Adipocyte (in vitro differentiated cells): ENCODE measurements around the gene MTX1.
"Not testable (repeated sequence)": the region's sequence is repeated elsewhere in the genome, so short reads cannot be mapped to it uniquely, and the experiment has no call there.

Source experiments
- DNase-seq: peaks from one replicate; pipeline ENCODE4 v3.0.0-alpha.2; 2015; ENCODE audit warnings: low read depth
- H3K27me3 ChIP-seq: replicated peaks from 2 replicates; pipeline ENCODE4 v1.7.0; 2013; ENCODE audit warnings: mild to moderate bottlenecking, low read length, moderate library complexity; ENCODE audit not compliant: control insufficient read depth, insufficient read depth
- H3K36me3 ChIP-seq: 2 replicates; pipeline ENCODE4 v1.7.0; 2013; ENCODE audit warnings: low read length, mild to moderate bottlenecking, moderate library complexity; ENCODE audit not compliant: control insufficient read depth, insufficient read depth, severe bottlenecking
- H3K4me1 ChIP-seq: 2 replicates; pipeline ENCODE4 v1.7.0; 2013; ENCODE audit warnings: mild to moderate bottlenecking, low read length, moderate library complexity; ENCODE audit not compliant: control insufficient read depth, insufficient read depth
- H3K4me3 ChIP-seq: 2 replicates; pipeline ENCODE4 v1.7.0; 2013; ENCODE audit warnings: mild to moderate bottlenecking, low read length, moderate library complexity
- H3K9ac ChIP-seq: 2 replicates; pipeline ENCODE4 v1.7.0; 2013; ENCODE audit warnings: mild to moderate bottlenecking, low read length, moderate library complexity
- H3K9me3 ChIP-seq: 2 replicates; pipeline ENCODE4 v1.7.0; 2013; ENCODE audit warnings: mild to moderate bottlenecking, low read length, moderate library complexity; ENCODE audit not compliant: control insufficient read depth

The MTX1 gene

GRCh38 chr1:155205035-155205434 is 3.5 kb upstream of the MTX1 start:
- DNase-seq = no peak
- Histone ChIP-seq H3K4me3 (no peak overlapping the region), H3K4me1 (peaks cover 23% of the 10 kb centered on the region), H3K27me3 (no peaks in the 10 kb centered on the region), H3K9ac (no peak overlapping the region), H3K9me3 (no peaks in the 10 kb centered on the region), H3K36me3 (no peaks in the 10 kb centered on the region)

- peaks cover 23% of the 10 kb centered on the region for H3K4me1 ChIP-seq
- no peak for DNase-seq
- H3K4me3 ChIP-seq = no peak overlapping the region
Measured at GRCh38 chr1:155205969-155206593, 2.4 kb upstream of the MTX1 start.

DNA sequence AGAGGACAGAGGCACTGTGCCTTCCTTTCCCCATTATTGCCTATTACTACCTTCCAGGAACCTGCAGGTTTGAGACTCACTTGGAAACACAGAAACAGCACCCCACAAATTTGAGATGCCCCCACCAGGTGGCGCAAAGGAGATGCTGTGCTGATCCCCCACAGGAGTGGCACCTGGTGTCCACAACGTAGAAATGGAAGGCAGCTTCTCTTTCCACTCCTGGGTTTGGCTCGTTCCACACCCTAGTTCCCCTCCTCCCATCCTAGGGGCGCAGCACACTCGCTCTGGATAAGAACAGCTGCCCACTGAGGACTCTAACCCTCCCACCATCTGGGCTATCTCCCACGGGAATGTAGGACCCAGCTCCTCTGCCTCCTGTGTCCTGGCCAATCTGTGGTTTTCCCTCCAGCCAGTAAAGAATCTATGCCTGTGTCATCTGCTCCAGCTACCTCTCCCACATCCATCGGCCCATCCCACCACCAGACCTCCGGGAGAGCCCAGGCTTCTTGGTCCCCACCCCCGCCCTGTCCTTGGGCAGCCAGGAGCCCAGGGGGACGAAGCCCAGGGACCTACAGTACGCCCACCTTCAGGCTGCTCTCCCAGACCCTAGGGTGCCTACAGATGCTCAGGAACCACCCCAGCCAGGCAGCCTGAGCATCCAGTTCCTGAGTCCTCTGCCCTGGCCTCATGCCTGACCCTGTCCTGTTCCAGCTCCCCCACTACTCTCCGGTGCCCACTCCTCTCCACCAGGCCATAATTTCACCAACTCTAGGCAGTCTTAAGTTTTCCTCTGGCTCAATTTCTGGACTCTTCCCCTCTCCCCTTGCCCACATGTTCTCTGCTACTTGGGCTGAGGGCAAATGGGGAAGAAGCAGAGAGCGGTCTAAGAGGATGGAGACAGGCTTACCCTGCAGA is 1.3 kb upstream of the MTX1 start:
- H3K9me3 ChIP-seq = no peaks in the 10 kb centered on the region
- peaks cover 23% of the 10 kb centered on the region for H3K4me1 ChIP-seq
- peak overlapping the region; percentile 99 for H3K4me3 ChIP-seq
- DNase-seq = peak; percentile 92
- H3K27me3 ChIP-seq = no peaks in the 10 kb centered on the region
- H3K36me3 ChIP-seq = peaks cover 9% of the 10 kb centered on the region
- peak overlapping the region; percentile 97 for H3K9ac ChIP-seq

More at GRCh38 chr1:155205969-155206593, 2.4 kb upstream of the MTX1 start:
- H3K27me3 ChIP-seq = no peaks in the 10 kb centered on the region
- peaks cover 4% of the 10 kb centered on the region for H3K36me3 ChIP-seq
- H3K9ac ChIP-seq = peak overlapping the region; percentile 10
- no peaks in the 10 kb centered on the region for H3K9me3 ChIP-seq

- peaks cover 10% of the 10 kb centered on the region for H3K36me3 ChIP-seq
- peak within 1 kb of the TSS; percentile 99 for H3K4me3 ChIP-seq
- peaks cover 23% of the 10 kb centered on the region for H3K4me1 ChIP-seq
- no peaks in the 10 kb centered on the region for H3K27me3 ChIP-seq
- no peaks in the 10 kb centered on the region for H3K9me3 ChIP-seq
- peak; percentile 70 for DNase-seq
- peak within 1 kb of the TSS; percentile 97 for H3K9ac ChIP-seq
Measured at GRCh38 chr1:155207806-155208540, 522 bp upstream of the MTX1 start, which contains the start of gene THBS3. TSS of gene THBS3 (minus strand) at chr1:155207897. CDS start at chr1:155207876, 21 bp downstream.

GRCh38 chr1:155209312-155209721 is 822 bp downstream of the MTX1 start:
- Histone ChIP-seq H3K4me3 (peak overlapping the region; percentile 99), H3K27me3 (no peaks in the 10 kb centered on the region), H3K9ac (peak overlapping the region; percentile 97), H3K4me1 (peaks cover 23% of the 10 kb centered on the region), H3K36me3 (peaks cover 10% of the 10 kb centered on the region), H3K9me3 (no peaks in the 10 kb centered on the region)
- no peak for DNase-seq

DNA sequence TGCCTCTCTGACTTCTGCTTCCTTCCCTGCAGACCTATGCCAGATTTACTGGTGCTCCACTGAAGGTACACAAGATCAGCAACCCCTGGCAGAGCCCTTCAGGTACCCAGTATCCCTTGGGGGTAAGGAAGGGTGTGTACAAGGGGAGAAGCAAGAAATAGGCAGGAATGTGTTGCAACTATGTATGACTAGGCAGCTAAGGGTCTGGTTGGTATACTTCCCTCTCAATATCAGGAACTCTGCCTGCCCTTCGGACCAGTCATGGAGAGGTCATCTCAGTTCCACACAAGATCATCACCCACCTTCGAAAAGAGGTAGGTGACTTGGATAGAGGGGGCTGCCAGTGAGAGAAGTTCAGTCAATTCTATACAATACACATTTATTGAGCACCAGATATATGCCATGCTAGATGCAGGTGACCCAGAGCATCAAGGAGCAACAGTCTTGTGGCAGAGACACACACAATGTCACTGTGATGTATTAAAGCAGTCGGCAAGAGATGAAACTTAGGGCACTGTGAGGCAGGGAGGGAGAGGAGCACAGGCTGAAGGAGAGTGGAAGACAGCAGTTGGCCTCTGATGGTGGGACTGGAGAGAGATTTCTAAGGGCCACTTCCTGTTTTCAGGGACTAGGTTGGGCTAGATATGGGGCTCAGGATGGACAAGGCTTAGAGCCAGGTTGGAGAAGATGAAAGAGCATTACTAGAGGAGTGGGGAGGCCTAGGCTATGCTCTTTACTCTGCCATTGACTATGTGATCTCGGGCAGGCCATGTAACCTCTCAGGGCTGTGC is 2.0 kb downstream of the MTX1 start:
- H3K27me3 ChIP-seq = no peaks in the 10 kb centered on the region
- H3K9ac ChIP-seq = no peak overlapping the region
- no peak overlapping the region for H3K4me3 ChIP-seq
- peaks cover 23% of the 10 kb centered on the region for H3K4me1 ChIP-seq
- no peaks in the 10 kb centered on the region for H3K9me3 ChIP-seq
- H3K36me3 ChIP-seq = peaks cover 10% of the 10 kb centered on the region
- no peak for DNase-seq

- Histone ChIP-seq H3K4me1 (peaks cover 23% of the 10 kb centered on the region), H3K9ac (peak overlapping the region; percentile 15)
- H3K9me3 ChIP-seq, H3K27me3 ChIP-seq, DNase-seq, H3K4me3 ChIP-seq, H3K36me3 ChIP-seq: not testable (repeated sequence)
Measured at GRCh38 chr1:155211381-155212050, 3.0 kb downstream of the MTX1 start.

DNA sequence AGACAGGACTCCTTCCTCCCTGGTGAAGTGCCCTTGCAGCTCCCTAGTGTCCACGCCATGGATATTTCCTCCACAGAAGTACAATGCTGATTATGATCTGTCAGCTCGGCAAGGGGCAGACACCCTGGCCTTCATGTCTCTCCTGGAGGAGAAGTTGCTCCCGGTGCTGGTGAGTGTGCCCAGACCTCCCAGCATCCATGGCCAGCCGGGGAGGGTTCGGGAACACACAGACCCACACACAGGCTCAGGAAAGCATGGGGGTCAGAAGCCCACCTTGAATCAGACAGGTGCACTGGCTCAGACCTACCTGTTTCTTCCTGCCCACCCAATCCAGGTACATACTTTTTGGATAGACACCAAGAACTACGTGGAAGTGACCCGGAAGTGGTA is 3.6 kb downstream of the MTX1 start:
- not testable (repeated sequence) for H3K9me3 ChIP-seq, H3K4me3 ChIP-seq, H3K36me3 ChIP-seq, H3K27me3 ChIP-seq, DNase-seq
- Histone ChIP-seq H3K9ac (peak overlapping the region; percentile 15), H3K4me1 (peaks cover 21% of the 10 kb centered on the region)

- H3K36me3 ChIP-seq, DNase-seq: not testable (repeated sequence)
Measured at GRCh38 chr1:155214702-155215101, 6.2 kb downstream of the MTX1 start.

DNA sequence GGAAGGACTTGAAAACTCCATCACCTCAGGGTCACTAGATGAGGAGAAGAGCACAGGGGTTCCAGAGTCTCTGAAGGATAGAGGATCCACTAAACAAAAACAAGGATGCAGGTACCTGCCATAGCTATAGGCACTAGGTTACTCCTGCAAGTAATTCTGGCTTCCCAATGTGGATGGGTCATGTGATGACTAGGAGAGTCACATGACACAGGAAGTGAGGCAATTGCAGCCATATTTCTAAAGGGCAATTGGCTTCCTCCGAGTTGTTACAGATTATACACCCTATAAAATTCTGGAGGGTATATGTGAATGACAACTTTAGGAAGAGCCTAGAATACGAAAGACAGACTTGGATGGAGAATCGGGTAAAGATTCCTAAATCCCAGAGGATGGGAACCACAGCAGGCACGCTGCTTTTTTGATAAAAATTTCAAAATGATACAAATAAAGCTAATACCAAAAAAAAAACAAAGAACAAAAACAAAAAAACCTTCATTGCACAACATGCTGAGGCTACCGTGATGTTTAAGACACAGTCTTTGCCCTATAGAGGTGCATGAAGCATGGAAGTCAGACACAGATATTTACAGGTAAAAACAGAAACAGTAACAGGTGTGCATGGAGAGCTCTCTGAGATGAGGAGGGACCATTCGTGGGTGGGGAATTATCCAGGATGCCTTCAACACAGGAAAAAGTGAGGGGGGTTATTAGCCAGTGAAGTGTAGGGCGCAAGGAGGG is 10.5 kb downstream of the MTX1 start:
- Histone ChIP-seq H3K9me3 (no peaks in the 10 kb centered on the region), H3K4me1 (peaks cover 17% of the 10 kb centered on the region), H3K27me3 (no peaks in the 10 kb centered on the region), H3K9ac (no peak overlapping the region), H3K36me3 (no peaks in the 10 kb centered on the region), H3K4me3 (peak overlapping the region; percentile 37)
- peak; percentile 74 for DNase-seq

More at GRCh38 chr1:155214702-155215101, 6.2 kb downstream of the MTX1 start:
- H3K4me1 ChIP-seq = peaks cover 12% of the 10 kb centered on the region
- H3K9me3 ChIP-seq, H3K9ac ChIP-seq, H3K27me3 ChIP-seq, H3K4me3 ChIP-seq: not testable (repeated sequence)
